ENCODE results near the gene NYNRIN. TPM values are rescaled to one million over a fixed set of nuclear protein-coding genes. Genes with fewer than 3 reads are reported as not detected.

NYNRIN gene
- total RNA-seq, 1 experiment from 2014 or later: 18.7 TPM

DNA sequence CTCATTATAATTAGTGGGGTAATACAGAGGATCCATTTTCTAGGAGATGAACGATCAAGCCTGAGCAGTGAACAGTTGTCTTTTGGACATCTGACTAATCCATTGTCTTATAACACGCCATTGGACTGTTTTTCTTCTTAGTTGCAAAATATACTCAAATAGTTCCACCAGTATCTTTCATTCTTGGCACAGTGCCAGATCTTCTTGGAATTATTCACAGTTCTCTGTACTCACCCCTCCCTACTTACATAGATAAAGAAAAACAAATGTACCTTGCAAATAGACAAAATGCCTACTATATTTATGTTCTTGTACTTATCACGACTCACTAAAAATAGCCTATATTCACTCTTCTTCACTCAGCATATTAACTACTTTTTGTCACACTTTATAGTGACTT, 26.9 kb downstream of the NYNRIN start:
- Histone ChIP-seq H2AFZ (ENCODE audit: low read length) (no peak overlapping the region), H3K27ac (ENCODE audit: insufficient read length, low read depth, low read length) (no peak overlapping the region), H4K20me1 (ENCODE audit: control insufficient read depth, insufficient read depth, insufficient read length) (no peaks in the 10 kb centered on the region), H3K79me2 (ENCODE audit: insufficient read depth, low read length) (no peaks in the 10 kb centered on the region), H2BK15ac (ENCODE audit: low read depth, low read length) (no peak overlapping the region), H3K14ac (ENCODE audit: insufficient read depth, low read length) (no peak overlapping the region), H3T11ph (ENCODE audit: low read length) (no peak overlapping the region), H3K9me3 (ENCODE audit: control insufficient read depth, low read depth, low read length) (no peaks in the 10 kb centered on the region), H2BK120ac (ENCODE audit: low read depth, low read length, poor library complexity, severe bottlenecking) (no peak overlapping the region), H2BK5ac (ENCODE audit: insufficient read length, low read length) (no peak overlapping the region), H4K91ac (ENCODE audit: insufficient read length, low read depth, low read length) (no peak overlapping the region), H2BK20ac (ENCODE audit: low read depth, low read length, poor library complexity, severe bottlenecking) (no peak overlapping the region), H4K5ac (ENCODE audit: insufficient read length, low read depth, low read length) (no peak overlapping the region), H3K4me1 (ENCODE audit: insufficient read depth, low read length) (no peaks in the 10 kb centered on the region; the same call in 1 of the 2 replicates), H3K56ac (ENCODE audit: insufficient read length, low read depth, low read length) (no peak overlapping the region), H2BK12ac (ENCODE audit: insufficient read length, low read depth, low read length) (no peak overlapping the region), H3K9ac (ENCODE audit: extremely low read depth, insufficient read length, low read length) (no peak overlapping the region), H3K23me2 (ENCODE audit: insufficient read length, low read depth, low read length, poor library complexity, severe bottlenecking) (peaks cover 6% of the 10 kb centered on the region), H4K8ac (replicated peaks; ENCODE audit: insufficient read length, low read depth, low read length) (no peak overlapping the region), H3K18ac (ENCODE audit: insufficient read length, low read depth, low read length) (no peak overlapping the region), H3K4ac (ENCODE audit: low read depth, low read length) (no peak overlapping the region), H3K27me3 (ENCODE audit: insufficient read depth, low read length) (peaks cover 2% of the 10 kb centered on the region; the same call in 1 of the 2 replicates), H2AK5ac (ENCODE audit: insufficient read length, low read length) (no peak overlapping the region), H3K4me2 (ENCODE audit: insufficient read depth, insufficient read length, low read length) (no peak overlapping the region), H3K79me1 (ENCODE audit: insufficient read depth, low read depth, low read length, poor library complexity, severe bottlenecking) (no peaks in the 10 kb centered on the region), H3K23ac (ENCODE audit: insufficient read length, low read depth, low read length) (no peak overlapping the region)
- TF ChIP-seq, protein P1, sequence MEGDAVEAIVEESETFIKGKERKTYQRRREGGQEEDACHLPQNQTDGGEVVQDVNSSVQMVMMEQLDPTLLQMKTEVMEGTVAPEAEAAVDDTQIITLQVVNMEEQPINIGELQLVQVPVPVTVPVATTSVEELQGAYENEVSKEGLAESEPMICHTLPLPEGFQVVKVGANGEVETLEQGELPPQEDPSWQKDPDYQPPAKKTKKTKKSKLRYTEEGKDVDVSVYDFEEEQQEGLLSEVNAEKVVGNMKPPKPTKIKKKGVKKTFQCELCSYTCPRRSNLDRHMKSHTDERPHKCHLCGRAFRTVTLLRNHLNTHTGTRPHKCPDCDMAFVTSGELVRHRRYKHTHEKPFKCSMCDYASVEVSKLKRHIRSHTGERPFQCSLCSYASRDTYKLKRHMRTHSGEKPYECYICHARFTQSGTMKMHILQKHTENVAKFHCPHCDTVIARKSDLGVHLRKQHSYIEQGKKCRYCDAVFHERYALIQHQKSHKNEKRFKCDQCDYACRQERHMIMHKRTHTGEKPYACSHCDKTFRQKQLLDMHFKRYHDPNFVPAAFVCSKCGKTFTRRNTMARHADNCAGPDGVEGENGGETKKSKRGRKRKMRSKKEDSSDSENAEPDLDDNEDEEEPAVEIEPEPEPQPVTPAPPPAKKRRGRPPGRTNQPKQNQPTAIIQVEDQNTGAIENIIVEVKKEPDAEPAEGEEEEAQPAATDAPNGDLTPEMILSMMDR (conservative IDR thresholded peaks at IDR 0.05): no peak
- peaks cover 12% of the 10 kb centered on the region for H3K27me3 Mint-ChIP-seq (ENCODE audit: low read depth)
- no peaks in the 10 kb centered on the region for H3K36me3 Mint-ChIP-seq (ENCODE audit: insufficient read depth in 1 of 3, low read depth in 3 of 3)
- H3K9me3 Mint-ChIP-seq: no peaks in the 10 kb centered on the region
- no peak overlapping the region for H3K27ac Mint-ChIP-seq
- no peak overlapping the region for H3K4me3 Mint-ChIP-seq
- no CpG with 5 or more reads among the region's 3 CpGs for WGBS (ENCODE audit: extremely low coverage, insufficient read length, low lambda C conversion rate)
- H3K4me1 Mint-ChIP-seq: peaks cover 18% of the 10 kb centered on the region in 2 experiments
- DNase-seq: no peak
